IPS-20b (cell line): Measurements from ENCODE around the gene ZNF107.

Experiments
- H3K27ac ChIP-seq: one replicate; pipeline ENCODE4 v1.5.1; 2013; ENCODE audit warnings: low read length
- H3K27me3 ChIP-seq: 2 replicates; pipeline ENCODE4 v1.6.1; 2013; ENCODE audit warnings: mild to moderate bottlenecking, low read length, inconsistent platforms; ENCODE audit not compliant: insufficient read depth
- H3K36me3 ChIP-seq: 2 replicates; pipeline ENCODE4 v1.6.1; 2013; ENCODE audit warnings: low read depth, mild to moderate bottlenecking, inconsistent platforms, low read length, moderate library complexity; ENCODE audit not compliant: insufficient read depth
- H3K4me1 ChIP-seq: 2 replicates; pipeline ENCODE4 v1.6.1; 2013; ENCODE audit warnings: mild to moderate bottlenecking, control low read depth, inconsistent platforms, low read length, moderate library complexity; ENCODE audit not compliant: insufficient read depth
- H3K4me3 ChIP-seq: 2 replicates; pipeline ENCODE4 v1.5.1; 2013; ENCODE audit warnings: mild to moderate bottlenecking, low read length, inconsistent platforms
- H3K9ac ChIP-seq: 2 replicates; pipeline ENCODE4 v1.6.1; 2013; ENCODE audit warnings: low read depth, mild to moderate bottlenecking, inconsistent platforms, low read length, moderate library complexity
- H3K9me3 ChIP-seq: 2 replicates; pipeline ENCODE4 v1.6.1; 2013; ENCODE audit warnings: mild to moderate bottlenecking, low read depth, low read length, inconsistent platforms; ENCODE audit not compliant: insufficient read depth

The ZNF107 gene

DNA sequence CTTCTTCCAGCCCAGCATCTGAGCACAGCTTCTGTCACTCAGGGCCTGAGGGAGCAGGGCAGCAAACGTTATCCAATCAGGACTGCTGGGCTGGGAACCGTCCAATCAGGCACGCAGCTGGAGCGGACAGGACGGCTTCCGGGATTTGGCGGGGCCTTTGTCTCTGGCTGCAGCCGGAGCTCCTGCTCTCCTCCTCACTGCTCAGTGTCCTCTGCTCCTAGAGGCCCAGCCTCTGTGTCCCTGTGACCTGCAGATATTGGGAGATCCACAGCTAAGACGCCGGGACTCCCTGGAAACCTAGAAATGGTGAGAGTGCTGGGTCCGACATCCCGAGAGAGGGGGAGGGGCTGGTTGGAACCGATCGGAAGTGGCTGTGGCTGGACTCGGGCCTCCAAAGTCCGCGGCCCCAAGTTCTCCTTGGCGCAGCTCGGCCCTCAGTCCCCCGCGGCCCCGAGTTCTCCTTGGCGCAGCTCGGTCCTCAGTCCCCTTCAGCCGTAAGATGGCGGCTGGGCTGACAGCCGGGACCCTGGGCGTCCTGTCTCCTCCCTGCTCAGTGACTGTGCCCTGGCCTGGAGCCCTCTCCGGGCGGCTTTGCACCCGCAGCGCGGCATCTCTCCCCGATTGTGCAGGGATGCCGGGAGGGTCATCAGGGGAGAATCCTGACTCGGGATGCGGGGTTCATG is at the start of gene ZNF107:
Gene ZNF107, plus strand, starts transcription at position 154 of the 683 bp plus-strand sequence. Its CDS starts 150 bp downstream, at position 304.
- H3K27me3 ChIP-seq = no peaks in the 10 kb centered on the region
- H3K9me3 ChIP-seq = 0 out of 2 replicates have a peak, but pooled peaks cover 4% of the 10 kb centered on the region
- peaks cover 7% of the 10 kb centered on the region for H3K4me1 ChIP-seq
- H3K36me3 ChIP-seq = peaks cover 21% of the 10 kb centered on the region; the same call in 1 of the 2 replicates
- H3K4me3 ChIP-seq = peak within 1 kb of the TSS; percentile 94
- peak within 1 kb of the TSS; percentile 85 for H3K27ac ChIP-seq
- peak within 1 kb of the TSS; percentile 95 for H3K9ac ChIP-seq

DNA sequence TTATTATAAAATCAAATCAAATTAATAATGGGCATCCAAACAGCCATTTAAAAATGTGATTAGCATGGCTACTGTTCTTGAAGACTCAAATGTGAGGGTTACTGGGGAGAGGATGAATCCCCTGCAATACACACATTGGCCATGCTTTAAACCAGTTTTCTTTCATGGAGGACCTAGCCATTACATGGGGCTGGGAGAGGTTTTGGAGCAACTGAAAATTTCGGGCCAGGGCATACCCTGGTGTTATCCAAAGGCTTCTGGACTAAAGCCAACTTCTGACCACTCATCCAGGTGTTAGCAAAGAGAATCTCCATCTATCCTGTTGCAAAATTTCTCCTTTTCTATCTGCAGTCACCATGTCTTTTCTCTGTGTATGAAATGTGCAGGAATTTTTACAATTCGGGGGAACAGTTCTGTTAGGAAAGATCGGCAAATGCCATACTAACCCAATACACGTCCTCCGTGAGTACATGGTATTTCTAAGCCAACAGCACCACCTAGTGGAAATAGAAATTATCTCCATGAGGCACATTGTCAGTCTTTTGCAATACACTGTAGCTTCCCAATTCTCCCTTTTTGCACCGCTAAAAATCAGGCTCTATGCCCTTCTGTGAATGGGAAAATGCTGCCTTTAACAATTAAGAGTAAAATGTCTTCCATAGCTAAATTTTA is 47.0 kb upstream of the ZNF107 start:
- H3K9me3 ChIP-seq = peaks cover 95% of the 10 kb centered on the region
- no peaks in the 10 kb centered on the region for H3K36me3 ChIP-seq
- H3K9ac ChIP-seq = no peak overlapping the region
- H3K27me3 ChIP-seq = no peaks in the 10 kb centered on the region
- H3K27ac ChIP-seq = no peak overlapping the region
- no peaks in the 10 kb centered on the region for H3K4me1 ChIP-seq
- no peak overlapping the region for H3K4me3 ChIP-seq

DNA sequence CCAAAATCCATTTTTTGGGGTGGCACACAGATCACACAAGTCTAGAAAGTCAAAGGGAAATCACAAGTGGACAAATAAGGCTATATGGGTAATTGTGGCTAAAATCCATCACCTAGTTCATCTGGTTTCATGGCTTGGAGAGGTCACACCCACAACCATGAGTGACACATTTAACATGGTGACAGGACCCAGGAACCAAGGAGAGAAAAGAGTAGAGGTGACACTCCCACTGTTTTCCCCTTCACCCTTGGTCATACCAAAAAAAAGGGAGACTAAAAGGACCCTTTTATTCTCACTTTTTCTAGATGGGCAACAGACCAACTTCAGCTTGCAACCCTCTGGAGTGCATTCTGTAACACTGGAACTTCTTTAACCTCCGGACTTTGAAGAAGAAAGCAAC is 46.2 kb upstream of the ZNF107 start:
- no peak overlapping the region for H3K9ac ChIP-seq
- H3K9me3 ChIP-seq = peaks cover 93% of the 10 kb centered on the region

DNA sequence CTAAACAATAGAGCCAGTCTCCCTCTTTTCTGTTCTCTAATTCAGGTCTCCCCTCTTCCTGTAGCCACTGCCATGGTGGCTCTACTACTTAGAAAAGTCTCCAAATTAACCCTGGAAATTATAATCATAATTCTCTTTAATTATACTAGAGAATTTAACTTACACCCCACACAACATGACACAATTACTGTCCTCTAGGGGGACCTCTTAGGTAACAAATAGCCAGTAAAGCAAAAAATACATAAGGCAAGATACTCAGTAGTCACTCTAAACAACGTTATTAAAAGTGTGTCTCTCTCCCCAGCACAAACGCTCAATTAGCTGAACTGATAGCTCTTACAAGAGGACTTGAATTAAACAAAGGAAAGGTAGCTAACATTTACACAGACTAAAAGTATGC is 44.3 kb upstream of the ZNF107 start:
- H3K4me1 ChIP-seq = no peaks in the 10 kb centered on the region
- H3K27me3 ChIP-seq = no peaks in the 10 kb centered on the region
- no peaks in the 10 kb centered on the region for H3K36me3 ChIP-seq
- H3K4me3 ChIP-seq = no peak overlapping the region
- peaks cover 91% of the 10 kb centered on the region for H3K9me3 ChIP-seq
- H3K9ac ChIP-seq = no peak overlapping the region
- H3K27ac ChIP-seq = no peak overlapping the region

More for the DNA sequence above, 46.2 kb upstream of the ZNF107 start:
- no peaks in the 10 kb centered on the region for H3K36me3 ChIP-seq
- H3K27me3 ChIP-seq = no peaks in the 10 kb centered on the region
- H3K27ac ChIP-seq = no peak overlapping the region
- H3K4me3 ChIP-seq = no peak overlapping the region
- no peaks in the 10 kb centered on the region for H3K4me1 ChIP-seq

DNA sequence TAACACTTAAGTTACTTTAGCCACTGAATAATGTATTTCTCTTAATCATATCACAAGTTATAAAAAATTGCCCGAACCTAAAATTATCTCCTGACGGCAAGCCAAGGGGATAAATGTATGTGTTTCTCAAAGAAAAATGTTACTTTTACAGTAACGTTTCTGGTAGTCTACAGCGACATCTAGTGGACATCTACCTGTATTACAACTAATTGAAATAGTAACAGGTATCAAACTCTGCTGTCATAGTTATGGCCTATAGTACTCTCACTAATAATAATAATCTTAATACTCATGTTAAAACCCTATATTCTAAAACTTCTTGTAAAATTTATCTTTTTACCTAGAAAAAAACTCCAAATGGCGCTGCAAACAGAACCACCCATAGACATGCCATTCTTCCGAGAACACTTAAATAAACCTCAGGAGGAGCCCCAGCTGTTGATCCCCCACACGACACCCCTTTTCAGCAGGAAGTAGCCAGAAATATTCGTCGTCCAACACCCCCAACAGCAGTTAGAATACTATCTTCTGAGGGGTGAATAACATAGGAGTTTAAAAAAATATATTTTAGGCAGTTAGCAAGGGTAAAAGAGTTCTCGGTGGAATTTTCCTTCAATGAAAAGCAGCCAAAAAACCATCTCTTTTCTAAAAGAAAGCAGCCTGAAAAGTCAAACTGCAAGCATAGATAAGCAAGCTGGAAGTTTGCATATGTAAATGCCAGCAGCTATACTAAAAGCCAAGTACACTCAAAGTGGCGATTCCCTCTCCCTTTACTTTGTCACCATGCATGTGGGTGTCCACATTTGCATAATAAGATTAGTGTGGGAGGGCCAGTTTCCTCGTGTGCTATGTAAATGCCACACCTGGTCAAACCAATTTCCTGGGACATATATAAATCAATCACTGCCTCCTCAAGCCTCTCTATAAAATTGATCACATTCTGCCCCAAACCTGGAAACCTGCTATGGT is 40.5 kb upstream of the ZNF107 start:
- Histone ChIP-seq H3K9me3 (peaks cover 90% of the 10 kb centered on the region), H3K27me3 (no peaks in the 10 kb centered on the region), H3K27ac (no peak overlapping the region), H3K4me1 (no peaks in the 10 kb centered on the region), H3K9ac (no peak overlapping the region), H3K4me3 (no peak overlapping the region), H3K36me3 (no peaks in the 10 kb centered on the region)

DNA sequence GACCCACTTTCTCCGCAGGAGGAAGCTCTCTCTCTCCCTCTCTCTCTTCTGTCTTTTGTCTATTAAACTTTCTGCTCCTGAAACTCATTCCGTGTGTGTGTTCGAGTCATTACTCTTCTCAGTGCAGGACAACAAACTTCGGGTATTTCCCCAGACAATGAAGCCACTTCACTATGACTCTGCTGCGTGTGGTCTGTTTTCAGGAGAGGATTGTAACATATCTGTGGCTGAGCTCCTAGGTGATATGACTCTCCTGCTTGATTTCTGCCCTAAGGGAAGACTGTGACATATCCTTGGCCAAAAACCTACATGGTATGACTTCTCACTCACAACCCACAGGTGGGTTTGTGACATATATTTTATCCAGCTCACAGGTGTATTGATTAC is 39.9 kb upstream of the ZNF107 start:
- H3K27me3 ChIP-seq = no peaks in the 10 kb centered on the region
- H3K9ac ChIP-seq = no peak overlapping the region
- H3K4me3 ChIP-seq = no peak overlapping the region
- H3K36me3 ChIP-seq = no peaks in the 10 kb centered on the region
- peaks cover 92% of the 10 kb centered on the region for H3K9me3 ChIP-seq
- H3K27ac ChIP-seq = no peak overlapping the region
- H3K4me1 ChIP-seq = no peaks in the 10 kb centered on the region

DNA sequence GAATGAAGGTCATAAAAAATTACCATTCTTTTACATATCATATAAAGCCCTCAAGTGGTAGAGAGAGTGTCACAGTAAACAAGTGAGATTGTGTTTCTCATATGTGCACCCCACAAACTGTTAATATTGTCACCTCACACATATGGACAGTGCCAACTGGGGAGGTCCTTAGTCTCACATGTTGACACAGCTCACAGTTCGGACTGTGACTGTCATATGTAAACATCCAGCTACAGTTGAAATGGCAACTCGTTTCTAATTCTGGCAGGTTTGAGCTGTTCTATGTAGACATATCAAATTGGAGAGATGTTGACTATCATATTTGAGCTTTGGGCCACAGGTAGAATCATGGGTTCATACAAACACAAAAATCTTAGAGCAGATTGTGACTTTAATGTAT is 39.4 kb upstream of the ZNF107 start:
- H3K27ac ChIP-seq = no peak overlapping the region
- no peak overlapping the region for H3K4me3 ChIP-seq
- no peak overlapping the region for H3K9ac ChIP-seq
- H3K9me3 ChIP-seq = peaks cover 91% of the 10 kb centered on the region
- no peaks in the 10 kb centered on the region for H3K36me3 ChIP-seq
- H3K27me3 ChIP-seq = no peaks in the 10 kb centered on the region
- H3K4me1 ChIP-seq = no peaks in the 10 kb centered on the region

DNA sequence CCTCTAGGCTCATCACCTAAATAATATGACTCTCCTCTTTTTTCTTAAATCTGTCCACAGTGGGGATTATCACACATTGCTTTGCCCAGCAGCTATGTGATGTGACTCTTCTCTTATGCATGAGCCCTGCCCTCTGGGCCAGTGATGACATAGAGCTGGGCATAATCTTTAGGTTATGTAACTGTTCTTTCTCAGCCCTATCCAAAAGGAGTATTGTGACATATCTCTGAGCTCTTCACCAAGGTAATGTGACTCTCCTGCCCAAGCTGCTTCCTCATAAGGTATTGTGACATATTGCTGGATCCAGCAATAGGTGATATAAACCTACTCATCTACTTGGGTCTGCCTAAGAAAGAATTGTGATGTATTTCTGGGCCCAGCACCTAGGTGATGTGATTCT is 37.7 kb upstream of the ZNF107 start:
- no peaks in the 10 kb centered on the region for H3K36me3 ChIP-seq
- no peak overlapping the region for H3K4me3 ChIP-seq
- H3K9me3 ChIP-seq = peaks cover 93% of the 10 kb centered on the region
- no peaks in the 10 kb centered on the region for H3K4me1 ChIP-seq
- H3K27ac ChIP-seq = no peak overlapping the region
- H3K9ac ChIP-seq = no peak overlapping the region
- no peaks in the 10 kb centered on the region for H3K27me3 ChIP-seq

DNA sequence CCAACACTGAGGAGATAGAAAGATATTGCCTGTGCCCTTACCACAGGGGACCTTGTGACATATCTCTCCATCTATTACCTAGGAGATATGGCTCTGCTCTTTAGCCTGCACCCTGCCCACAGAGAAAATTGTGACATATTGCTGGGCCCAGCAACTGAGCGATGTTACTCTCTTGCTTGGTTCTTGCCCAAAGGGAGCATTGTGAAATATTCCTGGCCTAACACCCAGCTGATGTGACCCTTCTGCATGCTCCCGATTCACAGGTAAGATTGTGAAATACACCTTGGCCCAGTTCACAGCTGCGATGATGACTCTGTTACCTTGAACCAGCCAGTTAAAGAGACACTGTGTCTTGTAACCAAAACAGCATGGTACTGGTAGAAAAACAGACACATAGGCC is 37.2 kb upstream of the ZNF107 start:
- H3K9me3 ChIP-seq = peaks cover 94% of the 10 kb centered on the region
- no peak overlapping the region for H3K9ac ChIP-seq
- no peak overlapping the region for H3K27ac ChIP-seq
- H3K4me3 ChIP-seq = no peak overlapping the region
- no peaks in the 10 kb centered on the region for H3K4me1 ChIP-seq
- H3K36me3 ChIP-seq = no peaks in the 10 kb centered on the region
- H3K27me3 ChIP-seq = no peaks in the 10 kb centered on the region

DNA sequence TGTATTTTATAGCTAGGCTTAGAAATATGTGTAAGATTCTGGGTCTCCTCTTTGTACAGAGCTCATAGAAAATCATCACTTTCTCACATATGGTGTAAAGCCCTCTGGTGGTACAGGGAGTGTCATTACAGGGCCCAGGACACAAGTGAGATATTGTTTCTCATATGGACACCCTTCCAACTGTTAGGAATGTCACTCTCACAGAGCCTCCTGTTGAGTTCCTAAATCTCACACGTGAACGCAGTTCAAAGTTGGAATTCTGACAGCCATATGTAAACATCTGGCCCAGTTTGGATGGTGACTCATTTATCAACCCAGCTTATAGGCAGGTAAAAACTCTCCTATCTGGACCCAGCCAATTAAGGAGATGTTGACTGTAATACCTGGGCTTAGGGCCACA is 35.4 kb upstream of the ZNF107 start:
- peaks cover 95% of the 10 kb centered on the region for H3K9me3 ChIP-seq
- no peaks in the 10 kb centered on the region for H3K27me3 ChIP-seq
- H3K9ac ChIP-seq = no peak overlapping the region
- no peaks in the 10 kb centered on the region for H3K4me1 ChIP-seq
- H3K27ac ChIP-seq = no peak overlapping the region
- no peak overlapping the region for H3K4me3 ChIP-seq
- H3K36me3 ChIP-seq = no peaks in the 10 kb centered on the region

DNA sequence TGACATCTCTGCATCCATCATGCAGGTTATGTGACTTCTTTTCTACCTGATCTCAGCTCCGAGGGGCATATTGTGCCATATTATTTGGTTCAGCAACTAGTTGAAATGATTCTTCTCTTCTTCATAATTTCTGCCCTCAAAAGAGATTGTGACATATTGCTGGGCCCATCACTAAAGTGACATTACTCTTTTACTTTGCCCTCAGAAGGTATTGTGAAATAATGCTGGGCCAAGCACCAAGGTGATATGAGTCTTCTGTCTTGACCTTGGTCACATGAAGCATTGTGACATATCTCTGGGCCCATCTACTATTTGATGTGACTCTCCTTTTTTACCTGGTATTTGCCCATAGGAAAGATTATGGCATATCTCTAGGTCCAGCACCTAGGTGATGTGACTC is 33.9 kb upstream of the ZNF107 start:
- no peaks in the 10 kb centered on the region for H3K27me3 ChIP-seq
- peaks cover 95% of the 10 kb centered on the region for H3K9me3 ChIP-seq
- H3K27ac ChIP-seq = no peak overlapping the region
- no peak overlapping the region for H3K4me3 ChIP-seq
- H3K4me1 ChIP-seq = no peaks in the 10 kb centered on the region
- H3K36me3 ChIP-seq = no peaks in the 10 kb centered on the region
- no peak overlapping the region for H3K9ac ChIP-seq
